ENCODE measurements around the gene RALB.

RALB gene, protein sequence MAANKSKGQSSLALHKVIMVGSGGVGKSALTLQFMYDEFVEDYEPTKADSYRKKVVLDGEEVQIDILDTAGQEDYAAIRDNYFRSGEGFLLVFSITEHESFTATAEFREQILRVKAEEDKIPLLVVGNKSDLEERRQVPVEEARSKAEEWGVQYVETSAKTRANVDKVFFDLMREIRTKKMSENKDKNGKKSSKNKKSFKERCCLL

GRCh38 chr2:120252225-120253020, at the start of gene RALB:
Gene RALB (plus strand): TSS chr2:120252852. CDS start chr2:120278665, 25,813 bp downstream.
- DNase-seq = peak; percentile 93

- DNase-seq = no peak
Measured at GRCh38 chr2:120203251-120204021, 49.2 kb upstream of the RALB start.

DNA sequence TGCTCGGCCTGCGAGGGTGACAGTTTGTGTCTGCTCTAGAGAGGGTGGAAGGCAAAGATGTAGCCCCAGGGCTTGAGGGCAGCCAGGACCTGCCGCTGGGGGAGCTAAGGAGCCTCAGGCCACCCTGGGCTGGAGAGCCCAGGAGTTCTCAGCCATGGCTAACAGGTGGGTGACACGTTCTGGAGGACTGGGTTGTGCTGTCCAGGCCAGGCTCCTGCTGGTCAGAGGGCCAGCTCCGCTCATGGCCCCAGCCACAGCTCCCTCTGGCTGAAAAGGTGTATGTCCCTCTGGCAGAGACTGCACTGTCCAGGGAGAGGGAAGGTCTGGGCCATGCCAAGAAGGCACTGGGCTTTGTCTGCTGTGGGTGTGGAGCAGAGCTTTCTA, 48.6 kb upstream of the RALB start:
- DNase-seq = no peak

DNA sequence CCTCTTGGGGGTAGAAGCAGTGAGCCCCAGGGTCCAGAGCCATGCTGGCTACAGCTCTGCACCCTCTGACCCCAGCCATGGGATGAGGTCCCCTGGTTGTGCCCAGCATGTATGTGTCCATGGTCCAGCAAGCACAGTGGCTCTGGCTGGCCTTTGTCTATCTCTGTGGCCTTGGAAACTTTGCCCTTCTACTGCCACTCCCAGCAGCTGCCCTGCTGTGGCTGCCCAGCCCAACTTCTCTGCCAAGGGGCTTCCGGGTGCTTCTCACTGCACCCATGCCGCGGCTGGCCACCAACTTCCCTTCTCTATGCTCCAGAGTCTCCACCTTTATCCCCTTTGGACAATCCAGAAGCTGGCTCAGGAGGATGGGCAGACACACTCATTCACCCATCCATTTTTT, 48.2 kb upstream of the RALB start:
- no peak for DNase-seq

GRCh38 chr2:120204945-120205670, 47.5 kb upstream of the RALB start:
- DNase-seq = no peak

- no peak for DNase-seq
Measured at GRCh38 chr2:120206022-120206581, 46.5 kb upstream of the RALB start.

DNA sequence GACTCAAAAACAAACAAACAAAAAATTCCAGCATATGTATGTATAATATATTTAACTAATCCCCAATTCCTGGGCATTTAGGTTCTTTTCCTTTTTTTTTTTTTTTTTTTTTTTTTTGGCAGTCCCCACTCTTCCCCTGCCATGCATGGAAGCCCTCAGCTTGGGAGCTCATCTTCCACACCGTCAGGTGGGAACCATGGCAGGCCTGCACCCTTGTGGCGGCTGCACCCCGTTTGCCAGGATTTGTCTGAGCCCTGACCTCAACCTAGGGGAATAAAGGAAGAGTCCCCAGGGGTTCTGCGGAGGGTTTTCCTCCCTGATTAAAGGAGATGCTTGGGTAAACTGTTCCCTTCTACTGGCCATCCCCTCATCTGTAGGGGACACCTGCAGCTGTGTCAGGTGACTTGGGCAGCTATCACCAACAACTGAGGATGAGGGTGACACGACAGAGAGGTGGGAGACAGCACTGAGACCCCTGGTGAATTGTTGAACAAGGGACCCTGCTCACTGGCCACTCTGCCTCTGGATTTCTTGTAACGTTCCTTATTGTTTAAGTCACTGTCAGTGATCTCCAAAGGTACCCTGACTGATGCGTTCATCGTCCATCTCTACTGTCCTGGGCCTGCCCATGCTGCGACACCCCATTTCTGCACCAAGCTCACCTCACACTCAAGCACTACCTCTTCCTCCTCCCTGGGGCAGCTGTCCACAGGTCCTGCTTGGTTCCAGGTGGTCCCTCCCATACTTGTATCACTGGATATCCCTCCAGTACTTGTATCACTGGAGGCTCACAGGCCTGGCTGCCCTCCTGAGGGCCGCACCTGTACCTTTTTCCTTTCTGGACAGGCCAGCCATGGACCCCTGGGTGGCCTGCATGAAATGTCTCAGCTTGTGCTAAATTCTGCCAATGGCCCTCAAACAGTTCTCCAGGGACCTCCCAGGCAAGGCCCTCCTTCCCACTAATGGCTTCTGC, 44.0 kb upstream of the RALB start:
- no peak for DNase-seq

- no peak for DNase-seq
Measured at GRCh38 chr2:120209427-120210269, 43.0 kb upstream of the RALB start.

DNA sequence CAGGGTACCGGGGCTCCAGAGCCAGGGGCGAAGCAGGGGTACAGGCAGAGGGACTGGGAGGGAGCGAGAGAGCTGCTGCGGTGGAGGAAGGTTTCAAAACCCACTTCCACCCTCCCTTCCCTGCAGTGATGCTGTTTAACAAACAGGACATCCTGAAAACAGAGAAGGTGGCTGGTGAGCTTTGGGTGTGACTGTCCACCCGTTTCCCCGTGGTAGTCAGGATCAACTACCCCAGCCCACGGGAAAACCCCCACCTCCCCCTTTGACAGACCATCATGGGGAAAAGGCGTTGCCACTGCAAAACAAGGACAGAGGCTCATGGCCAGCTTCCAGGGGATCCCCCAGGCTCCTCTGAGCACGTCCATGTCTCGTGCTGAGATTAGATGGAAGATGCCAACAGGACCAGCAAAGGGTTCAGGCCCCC, 42.4 kb upstream of the RALB start:
- DNase-seq = no peak

DNA sequence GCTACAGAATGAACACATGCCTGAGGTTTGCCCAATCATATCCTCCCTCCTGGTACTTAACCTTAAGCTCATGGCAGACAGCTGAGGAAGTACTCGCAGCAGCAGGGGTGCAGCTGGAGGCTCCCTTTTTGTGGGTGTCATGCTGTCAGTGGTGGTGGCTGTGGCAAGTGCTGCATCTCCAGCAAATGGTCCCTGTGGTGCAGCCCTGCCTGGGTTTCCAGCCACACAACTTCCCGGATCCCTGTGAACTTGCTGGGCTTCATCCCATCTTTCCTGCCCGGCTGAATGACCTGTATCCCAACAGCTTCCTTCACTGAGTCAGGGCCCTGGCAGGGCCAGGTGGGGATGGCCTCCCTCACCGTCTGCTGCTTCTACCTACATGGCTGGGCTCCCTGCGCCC, 34.5 kb upstream of the RALB start:
- DNase-seq = no peak

GRCh38 chr2:120219291-120219690, 33.4 kb upstream of the RALB start:
- DNase-seq = no peak

- no peak for DNase-seq
Measured at GRCh38 chr2:120219766-120220165, 32.9 kb upstream of the RALB start.

DNA sequence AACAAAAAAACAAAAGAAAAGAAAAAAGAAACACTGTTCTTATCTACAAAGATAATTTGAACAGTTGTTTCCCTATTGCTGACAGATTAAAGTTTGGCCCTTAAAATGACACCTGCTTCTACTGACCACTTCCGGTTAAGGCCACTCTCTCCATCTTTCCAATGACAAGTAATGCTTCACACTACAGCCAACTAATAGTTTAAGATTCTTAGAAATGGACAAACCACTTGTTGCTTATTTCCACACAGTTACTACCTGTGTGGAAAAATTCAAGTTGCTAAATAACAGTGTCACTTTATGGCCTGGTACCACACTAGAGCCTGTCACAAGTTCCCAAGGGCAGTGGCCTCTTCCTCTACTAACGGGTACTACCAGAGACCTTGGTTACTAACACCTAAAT, 31.9 kb upstream of the RALB start:
- DNase-seq = no peak

GRCh38 chr2:120221616-120222015, 31.0 kb upstream of the RALB start:
- no peak for DNase-seq

DNA sequence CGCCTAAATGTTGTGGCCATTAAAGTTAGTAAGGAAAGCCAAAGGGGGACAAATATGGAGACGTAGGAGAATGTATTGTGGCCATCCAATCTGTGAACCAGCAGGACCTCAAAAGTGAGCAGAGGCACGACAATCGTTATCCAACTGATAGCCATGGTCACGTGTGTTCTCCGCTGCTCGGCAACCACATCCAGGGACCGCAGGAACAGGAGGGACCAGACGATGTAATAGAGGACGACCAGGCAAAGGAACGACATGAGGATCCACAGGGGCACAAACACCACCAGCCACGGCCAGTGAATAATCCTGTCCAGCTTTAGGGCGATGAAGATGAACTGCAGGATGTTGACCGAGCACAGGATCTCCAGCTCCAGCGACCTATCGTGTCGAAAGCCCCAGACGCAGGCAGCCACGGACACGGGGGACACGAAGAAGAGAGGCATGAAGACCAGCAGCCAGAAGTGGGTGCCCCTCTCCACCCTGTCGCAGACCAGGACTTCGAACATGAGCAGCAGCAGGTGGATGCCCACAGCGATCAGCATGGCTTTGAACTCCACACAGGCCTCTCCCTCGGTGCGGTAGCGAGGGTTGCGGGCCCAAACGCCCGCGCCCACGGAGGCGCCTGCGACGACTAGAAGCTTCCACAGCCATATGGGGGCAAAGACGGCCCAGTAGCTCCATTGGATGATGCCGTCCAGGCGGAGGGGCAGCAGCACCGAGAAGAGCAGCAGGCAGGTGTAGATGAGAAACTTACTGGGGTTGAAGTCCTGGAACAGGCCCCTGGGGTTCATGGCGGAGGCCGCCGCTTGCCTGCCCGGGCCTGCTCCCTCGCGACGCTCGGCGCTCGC, 30.2 kb upstream of the RALB start:
- DNase-seq = no peak

DNA sequence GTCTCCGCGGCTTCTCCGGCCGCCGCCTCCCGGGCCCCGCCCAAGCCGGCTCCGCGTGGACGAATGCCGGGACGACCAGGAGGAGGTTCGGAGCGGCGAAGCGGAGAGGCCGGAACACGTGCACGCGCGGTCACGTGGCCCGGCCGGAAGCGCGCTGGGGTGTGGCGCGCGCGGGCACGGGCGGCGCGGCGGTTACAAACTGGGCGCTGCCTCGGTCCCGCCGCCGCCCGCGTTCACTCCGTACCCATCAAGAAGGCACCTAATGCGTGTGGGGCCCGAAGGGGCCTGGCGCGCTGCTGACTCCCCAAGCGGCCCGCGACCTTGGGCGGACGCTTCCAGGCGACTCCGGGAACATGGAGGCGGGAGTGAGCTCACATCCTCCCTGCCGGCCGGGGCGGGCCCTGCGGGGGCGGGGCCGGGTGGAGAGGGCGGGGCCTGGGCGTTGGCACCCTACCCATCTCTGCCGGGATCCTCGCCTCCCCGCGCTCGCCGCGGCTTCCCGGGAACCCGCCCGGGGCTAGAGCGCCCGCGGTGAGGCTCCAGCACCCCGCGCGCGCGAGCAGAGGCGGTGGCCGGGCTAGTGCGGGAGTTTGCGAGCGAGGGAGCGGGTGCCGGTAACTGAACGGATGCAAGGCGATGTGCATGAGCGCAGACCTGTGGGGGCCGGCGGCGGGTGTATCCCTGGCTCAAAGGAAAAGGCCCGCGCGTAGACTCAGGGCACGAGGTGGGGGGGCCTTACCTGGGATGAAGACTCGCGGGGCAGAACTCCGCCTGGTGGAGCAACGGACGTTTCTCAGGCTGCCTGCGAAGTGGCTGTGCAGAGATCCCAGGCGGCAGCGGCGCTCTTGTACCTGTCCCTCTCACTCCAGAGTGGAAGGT, 29.4 kb upstream of the RALB start, which contains the start of gene TMEM185B:
Gene TMEM185B (minus strand): TSS at position 367 of the 879 bp plus-strand sequence. CDS start 424 bp downstream, outside the sequence.
- peak; percentile 59 for DNase-seq

DNA sequence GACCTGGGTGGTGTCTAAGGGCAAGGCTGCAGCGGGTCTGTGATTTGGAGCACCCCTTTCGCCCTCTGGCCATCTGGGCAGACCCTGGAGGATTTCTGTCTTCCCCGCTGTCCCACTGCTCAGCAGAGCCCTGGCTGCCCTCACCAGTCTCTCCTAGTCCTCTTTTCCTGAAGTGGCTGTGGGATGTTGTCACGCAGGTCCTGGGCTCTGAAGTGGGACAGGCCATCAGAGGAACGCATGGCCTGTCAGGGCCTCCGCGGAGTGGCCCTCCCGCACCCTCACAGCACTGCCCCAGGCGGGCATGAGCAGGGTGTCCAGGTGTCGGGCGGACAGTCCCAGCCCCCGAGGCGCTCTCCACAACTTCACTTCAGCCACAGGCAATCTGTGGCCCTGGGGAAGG, 28.4 kb upstream of the RALB start:
- no peak for DNase-seq
